Dermis blood vessel endothelial cell (primary cell): ENCODE data around the gene ALOX12B. TPM values are rescaled to one million over a fixed set of nuclear protein-coding genes. Genes with fewer than 3 reads are reported as not detected.

Source experiments
- DNase-seq: peaks from one replicate; pipeline ENCODE4 v3.0.0; 2010
- total RNA-seq: library from RNA; depleted of rRNA; stranded (reverse); fragments of >200 nt; gene quantifications from 2 replicates; pipeline ENCODE4 v1.2.3, GENCODE V29; 2014

The ALOX12B gene
- not detected in 2 replicates for total RNA-seq

DNA sequence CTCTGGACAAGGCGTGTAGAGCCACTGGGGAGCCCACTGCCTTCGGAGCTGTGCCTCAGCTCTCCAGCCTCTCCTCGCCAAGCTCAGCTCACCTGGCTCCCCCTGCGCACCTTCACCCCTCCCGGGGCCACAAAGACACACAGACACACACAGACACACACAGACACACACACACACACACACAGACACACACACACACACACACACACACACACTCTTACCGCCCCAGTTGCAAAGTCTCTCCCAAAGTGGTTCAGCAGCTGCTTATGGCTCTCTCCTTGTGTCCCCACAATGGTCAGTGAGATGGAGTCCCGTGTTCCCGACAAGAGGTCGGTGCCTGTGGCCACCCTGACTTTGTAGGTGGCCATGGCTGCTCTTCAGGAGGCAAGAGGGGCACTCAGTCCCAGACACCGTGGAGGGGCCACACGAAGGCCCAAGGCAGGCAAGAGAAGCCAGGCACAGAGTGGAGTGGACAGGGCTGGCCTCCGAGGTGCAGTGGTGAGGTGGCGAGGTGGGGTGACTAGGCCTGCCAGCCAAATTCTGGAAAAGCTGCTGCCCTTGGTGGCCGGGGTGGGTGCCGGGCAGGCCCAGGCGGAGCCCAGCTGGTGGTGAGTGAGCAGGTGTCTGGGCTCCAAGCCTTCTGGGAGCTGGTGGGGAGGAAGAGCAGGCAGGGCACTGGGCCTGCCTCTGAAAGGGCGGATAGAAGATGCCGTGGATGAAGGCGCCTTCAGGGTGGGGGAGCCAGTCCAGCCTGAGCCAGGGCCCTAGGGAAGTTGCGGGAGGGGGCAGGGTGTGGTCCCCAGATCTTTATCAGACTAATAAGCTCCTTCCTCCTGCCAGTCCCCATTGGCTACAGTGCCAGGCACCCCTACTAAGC lies at the start of gene ALOX12B:
Gene ALOX12B (minus strand): TSS at position 642 of the 877 bp plus-strand sequence. CDS start 274 bp downstream, at position 368.
- no peak for DNase-seq

DNA sequence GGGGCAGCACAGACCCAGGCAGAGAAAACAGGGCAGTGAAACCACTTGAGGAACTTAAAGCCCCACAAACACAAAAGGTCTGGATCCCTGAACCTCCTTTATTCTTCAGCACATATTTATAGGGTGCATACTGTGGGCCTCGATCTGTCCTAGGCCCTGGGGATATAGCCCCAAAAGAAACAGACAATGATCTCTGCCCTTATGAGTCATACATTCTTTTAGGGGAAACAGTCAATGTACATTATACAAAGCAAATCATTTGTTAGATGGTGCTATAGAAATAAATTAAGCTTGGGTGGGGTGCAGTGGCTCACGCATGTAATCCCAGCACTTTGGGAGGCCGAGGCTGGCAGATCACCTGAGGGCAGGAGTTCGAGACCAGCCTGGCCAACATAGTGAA lies 46.4 kb upstream of the ALOX12B start:
- DNase-seq = no peak

DNA sequence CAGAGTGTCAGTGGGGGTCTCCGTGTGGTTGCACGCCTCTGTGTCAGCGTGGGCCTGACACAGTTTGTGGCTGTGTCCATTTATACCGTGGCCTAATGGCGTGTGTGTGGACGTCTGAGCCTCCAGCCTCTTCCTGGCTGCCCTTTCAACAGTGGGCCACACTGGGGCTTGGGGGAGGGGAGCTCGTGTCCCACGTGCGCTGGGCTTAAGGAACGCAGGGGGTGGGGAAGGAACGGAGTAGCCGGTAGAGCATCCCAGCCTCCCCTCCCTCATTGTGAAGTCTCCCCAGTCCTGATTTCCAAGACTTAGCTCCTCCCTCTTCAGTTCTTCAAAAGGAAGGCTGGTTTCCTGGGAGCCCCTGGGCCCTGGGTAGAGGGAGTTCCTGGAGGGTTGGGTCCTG lies 45.9 kb upstream of the ALOX12B start:
- no peak for DNase-seq

DNA sequence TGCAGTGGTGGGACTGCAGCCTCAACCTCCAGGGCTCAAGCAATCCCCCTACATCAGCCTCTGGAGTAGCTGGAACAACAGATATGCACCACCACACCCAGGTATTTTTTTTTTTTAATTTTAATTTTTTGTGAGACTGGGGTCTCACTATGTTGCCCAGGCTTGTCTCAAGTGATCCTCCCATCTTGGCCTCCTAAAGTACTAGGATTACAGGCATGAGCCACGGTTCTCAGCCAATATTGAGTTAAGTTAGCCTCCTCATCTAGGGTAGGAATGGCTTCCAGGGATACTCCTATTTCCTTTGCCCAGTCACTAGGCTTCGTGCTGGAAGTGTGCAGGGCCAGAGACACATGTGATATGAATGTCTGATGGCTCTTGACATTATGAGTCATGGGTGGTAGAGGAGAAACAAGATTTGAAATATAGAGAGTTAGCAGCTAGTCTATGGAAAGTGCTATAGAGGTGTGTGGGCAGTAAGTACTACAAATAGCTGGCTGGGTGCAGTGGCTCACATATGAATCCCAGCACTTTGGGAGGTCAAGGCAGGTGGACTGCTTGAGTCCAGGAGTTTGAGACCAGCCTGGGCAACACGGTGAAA lies 44.4 kb upstream of the ALOX12B start:
- no peak for DNase-seq

DNA sequence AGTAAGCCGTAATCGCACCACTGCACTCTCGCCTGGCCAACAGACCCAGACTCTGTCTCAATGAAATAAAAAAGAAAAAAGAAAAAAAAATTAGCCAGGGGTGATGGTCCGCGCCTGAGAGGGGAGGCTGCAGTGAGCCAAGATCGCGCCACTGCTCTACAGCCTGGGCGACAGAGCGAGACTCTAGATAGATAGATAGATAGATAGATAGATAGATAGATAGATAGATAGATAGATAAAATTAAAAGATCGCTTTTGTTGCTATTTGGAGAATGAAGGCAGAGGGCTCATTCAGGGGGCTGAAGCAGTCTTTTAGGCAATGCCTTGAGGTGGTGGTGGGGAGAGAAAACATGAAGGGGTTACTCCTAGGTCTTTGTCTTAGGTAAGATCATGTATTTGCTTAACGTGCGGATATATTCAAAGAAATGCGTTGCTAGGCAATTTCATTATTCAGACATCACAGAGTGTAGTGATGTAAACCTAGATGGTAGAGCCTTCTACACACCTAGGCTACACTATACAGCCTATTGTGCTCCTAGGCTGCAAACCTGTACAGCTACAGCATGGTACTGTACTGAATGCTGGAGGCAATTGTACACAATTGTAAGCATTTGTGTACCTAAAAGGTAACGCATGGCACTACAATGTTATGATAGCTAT lies 40.7 kb upstream of the ALOX12B start:
- DNase-seq = no peak

DNA sequence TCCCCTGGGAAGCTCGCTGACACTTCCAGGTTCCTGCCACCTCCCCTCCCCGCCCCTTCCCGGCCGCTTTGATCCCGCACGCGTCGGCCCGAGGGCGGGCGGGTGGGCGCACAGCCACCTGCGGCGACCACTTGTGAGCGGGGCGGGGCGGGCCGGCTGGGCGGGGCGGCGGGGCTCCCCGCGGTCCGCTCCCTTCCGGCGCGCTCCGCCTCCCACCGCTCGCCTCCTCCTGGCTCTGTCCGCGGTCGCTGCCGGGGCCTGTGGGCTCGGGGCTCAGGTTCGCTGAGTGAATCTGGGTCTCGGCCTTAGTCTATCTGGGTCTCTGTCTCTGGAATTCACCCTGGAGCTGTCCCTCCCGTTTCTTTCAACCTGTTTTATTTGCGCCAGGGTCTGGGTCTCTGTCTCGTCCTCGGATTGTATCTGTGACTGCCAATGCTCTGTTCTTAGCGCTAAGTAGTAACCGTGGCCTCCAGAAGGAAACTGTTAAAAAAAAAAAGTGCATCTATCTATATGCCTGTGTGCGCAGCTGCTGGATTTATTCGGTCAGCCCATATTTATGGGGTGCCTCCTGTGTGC lies 39.1 kb upstream of the ALOX12B start:
- peak; percentile 34 for DNase-seq

DNA sequence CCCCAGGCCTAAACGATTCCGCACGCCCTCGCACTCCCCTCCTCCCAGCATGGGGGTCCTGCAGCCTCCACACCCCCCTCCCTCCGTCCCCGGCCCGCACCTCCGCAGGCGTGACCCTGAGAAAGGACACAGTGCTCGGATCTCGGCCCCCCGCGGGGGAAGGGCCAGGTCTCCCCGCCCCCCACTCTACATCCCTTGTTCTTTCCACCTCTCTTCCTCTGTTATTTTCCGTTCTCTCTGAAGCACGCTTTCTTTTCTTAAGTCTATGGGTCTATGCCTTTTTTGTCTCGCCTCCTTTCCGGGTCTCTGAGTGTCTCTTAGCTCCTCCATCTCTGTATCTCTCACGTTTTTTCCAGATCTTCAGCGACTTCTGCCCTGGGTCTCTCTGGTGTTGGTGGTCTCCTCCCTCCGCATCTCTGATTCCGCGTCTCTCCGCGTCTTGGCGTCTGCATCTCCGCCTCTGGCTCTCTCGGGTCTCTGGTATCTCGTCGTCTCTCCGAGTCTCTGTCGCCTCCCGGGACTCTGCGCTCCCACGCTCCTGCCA lies 38.5 kb upstream of the ALOX12B start:
- no peak for DNase-seq

DNA sequence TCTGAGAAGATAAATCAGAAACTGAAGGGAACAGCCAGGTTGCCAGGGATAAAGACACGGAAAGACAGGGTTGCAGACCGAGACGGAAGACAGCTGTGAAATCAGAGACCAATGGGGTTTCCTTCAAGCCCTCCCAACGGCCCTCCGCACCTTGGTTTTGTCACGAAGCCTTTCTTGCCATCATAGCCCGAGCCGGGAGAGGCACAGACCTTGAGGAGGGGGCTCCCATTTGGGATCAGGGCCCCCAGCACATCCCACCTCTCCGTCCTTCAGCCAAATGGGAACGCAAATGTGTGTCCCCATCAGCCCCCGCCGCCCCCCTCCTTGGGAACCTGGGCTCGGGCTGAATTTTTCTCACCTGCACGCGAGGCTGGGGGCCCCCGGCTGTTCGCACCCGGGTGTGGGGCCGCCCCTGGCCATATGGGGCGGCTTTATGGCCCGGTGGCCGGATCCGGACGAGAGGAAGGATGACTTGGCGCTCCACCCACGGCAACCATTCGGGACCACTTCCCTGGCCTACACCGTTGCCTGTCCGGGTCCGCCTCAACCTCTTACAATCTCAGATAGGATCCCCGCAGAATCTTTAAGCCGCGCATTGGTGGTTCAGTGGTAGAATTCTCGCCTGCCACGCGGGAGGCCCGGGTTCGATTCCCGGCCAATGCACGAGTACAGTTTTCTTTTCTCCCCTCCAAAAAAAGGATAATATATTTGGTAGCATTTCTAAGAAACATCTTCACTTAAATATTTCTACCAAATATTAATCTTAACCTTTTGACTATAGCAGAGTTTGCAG lies 37.8 kb upstream of the ALOX12B start:
- DNase-seq = peak; percentile 76

DNA sequence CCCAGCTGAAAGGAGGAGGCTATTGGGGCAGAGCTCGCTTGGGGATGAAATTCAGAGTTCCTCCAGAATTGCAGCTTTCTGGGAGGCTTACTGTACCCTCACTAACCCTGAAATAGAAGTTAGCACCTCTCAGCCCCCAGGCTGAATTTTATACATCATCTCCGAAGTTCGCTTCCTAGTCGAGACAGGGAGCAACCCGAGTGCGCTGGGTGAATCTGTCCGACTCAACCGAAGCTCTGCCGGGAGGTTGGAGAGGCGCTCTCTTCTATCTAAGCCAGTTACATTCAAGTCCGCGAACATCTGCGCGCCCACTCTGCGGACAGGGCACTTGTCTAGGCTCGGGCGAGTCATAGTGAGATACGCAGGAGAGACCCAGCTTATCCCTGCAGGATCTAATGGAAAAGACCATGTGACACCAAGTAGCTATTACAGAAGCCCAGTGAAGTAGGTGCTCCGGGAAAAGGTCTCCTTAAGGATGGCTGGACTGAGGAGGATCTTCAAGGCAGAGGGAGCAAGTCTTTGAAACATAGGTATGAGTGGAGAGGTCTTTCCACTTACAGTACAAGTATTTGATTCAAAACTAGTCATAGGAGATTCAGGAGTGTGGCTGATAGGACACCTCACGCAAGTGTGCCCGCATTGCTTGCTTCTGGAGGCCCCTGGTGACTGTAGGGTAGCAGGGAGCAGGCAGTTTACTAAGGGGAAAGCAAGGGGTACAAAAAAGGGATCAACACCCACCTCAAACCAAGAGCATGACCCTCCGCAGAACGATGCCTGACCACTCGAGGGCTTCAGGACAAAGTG lies 37.0 kb upstream of the ALOX12B start:
- DNase-seq = peak; percentile 18

DNA sequence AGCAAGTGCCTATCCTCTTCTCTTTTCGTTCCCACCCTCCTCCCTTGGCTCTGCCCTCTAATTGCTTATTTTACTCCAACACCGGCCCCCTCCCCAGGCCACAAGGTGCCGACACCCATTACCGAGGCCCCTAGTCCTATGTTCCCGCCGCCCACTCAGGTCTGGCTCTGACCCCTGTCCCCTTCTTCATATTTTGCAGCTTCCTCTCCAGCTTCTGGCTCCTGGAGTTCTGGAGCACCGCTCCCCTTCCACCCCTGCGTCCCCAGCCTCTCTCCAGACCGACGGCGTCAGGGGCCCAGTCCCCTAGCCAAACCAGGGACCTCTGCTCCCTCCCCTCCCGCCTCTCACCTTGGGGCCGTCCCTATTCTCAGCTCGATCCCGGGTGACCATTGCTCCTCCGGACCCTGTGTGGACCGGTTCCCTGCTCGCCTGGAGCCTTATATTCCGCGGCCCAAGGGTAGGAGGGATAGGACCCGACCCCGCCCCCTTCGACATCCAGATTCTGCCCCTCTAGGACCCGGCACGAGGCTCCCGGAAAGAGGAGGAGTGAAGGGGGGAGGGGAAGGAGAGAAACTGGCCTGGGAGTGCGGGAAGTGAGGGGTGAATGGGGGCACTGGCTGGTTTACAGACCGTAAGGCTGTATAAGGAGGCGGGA lies 36.3 kb upstream of the ALOX12B start, which contains the start of gene HES7:
Gene HES7 (minus strand): TSS at position 412 of the 655 bp plus-strand sequence. CDS start 22 bp downstream, at position 390.
- DNase-seq = no peak

DNA sequence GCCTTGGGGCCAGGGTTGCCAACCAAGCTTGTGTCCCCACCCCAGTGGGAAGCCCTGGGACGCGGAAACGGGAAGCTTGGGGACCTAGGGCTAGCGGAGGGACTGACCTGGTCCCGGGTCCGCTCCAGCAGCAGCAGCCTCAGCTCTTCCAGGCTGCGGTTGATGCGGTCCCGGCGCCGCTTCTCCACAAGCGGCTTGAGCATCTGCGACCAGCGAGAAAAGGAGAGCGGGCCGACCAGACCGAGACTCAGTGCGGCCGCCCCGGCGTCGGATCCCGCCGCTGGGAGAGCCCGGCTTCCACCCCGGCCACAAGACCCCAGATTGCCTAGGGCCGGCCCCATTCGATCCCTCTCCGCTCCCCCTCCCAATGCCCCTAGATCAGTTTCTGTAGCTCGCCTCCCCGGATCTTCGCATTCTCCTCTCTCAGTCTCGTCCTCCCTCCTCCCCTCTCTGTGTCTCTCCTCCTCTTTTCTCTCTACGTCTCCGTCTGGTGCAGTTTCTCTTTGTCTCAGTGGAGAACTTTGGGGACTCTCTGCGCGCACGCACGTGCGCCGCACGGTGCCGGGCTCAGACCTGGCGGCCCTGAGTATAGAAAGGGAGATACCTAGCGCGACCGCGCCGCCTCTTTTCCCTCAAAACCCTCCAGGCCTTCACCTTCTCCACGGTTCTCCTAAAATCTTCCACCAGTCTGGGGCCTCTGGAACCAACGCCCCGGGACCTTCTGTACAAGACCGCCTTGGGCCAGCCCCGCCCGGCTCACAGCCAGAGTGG lies 35.6 kb upstream of the ALOX12B start:
- DNase-seq = peak; percentile 46

DNA sequence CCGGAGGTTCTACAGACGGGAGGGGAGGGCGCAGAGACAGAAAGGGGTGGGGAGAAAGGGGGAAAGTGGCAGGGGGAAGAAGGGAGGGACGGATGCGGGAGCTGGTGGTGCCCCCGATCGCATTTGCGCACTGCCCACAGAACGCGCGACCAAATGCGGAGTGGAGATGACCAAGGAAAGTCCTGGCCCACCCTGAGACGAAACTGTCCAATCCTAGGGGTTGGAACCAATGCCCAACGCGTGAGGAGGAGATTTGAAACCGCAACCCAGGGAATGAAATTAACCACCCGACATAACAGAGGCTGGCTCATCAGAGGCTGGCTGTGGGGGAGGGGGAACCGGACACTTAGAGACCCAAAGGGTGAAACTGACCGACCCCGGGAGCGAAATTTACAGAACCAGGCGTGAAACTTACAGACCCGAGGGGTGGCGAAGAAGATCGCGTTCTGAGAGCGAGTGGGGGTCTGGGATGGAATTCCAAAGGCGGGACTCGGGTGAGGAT lies 35.0 kb upstream of the ALOX12B start:
- peak; percentile 39 for DNase-seq

DNA sequence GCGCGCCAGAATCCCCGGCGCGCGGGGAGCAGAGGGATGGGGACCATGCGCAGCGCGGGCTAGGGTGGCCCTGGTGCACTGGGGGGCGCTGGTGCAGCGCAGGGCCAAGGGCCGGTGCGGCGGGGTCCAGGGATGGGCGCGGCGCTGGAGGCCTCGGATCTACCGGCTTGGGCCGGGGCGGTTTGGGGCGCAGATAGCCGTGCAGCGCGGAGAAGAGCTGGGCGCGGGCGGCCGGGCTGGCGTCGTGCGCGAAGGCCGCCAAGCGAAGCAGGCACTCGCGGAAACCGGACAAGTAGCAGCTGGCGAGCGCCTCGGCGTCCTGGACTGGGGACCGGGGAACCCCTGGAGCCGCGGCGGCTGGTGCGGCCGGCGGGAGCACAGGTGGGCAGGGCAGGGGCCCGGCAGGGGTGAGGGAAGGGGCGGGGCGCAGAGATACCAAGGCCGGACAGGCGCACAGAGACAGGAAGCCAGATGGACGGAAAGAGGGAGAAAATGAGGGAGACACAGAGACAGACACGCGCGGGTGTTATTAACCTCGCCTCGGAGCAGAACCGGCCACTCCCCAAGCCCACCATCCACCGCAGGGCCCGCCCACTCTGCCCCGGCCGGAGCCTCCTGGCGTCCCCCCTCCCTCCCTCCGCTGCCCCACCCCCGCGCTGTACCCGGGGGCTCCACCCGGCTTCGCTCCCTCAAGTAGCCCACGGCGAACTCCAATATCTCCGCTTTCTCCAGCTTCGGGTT lies 34.3 kb upstream of the ALOX12B start:
- DNase-seq = peak; percentile 75

DNA sequence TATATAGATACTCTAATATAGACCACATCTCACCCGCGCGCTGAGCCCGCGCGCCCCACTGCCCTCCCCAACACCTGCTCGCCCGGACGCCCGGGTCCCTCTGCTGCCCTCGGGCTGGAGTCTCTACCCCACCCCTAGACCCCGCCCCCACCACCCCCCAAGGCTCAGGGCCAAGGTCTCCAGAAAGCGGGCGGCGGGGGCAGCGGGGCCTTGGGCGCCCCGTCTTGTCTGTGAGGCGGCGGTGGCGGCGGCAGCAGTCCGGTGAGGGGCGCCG lies 33.8 kb upstream of the ALOX12B start:
- DNase-seq = no peak

DNA sequence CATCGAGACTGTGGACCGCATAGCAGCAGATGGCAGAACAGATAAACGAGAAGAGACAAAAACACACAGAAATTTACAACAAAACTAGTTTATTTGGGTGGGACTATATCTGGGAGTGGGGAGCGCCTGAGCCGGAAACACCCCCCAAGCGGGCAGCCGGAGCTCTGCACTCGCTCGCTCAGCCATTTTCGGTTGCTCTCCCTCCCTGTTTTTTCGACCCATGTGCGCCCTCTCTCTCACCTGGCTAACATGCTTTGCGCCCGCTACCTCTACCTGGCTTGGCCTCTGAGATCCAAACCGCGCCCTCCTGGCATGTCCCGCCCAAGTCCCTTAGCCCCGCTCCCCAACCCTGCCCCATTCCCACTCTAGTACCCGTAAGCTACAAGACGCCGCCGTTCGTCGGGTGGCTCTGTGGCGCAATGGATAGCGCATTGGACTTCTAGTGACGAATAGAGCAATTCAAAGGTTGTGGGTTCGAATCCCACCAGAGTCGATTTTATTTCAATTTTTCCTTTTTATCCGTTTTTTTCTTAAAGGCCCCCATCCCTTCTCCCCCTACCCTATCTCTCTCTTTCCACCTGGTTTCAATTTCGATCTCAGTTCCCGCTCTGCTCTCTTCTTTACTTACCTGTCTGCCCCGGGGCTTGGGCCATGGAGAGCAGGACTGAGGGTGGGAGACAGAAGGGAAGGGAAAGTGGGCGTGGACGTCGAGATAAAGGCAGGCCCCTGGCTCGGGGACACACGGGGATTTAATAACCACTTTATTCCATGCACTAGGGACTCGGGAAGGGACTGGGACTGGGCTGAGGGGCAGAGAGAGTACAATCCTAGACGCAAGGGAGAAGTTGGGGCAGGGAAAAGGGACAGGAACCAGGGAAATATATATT lies 33.2 kb upstream of the ALOX12B start:
- peak; percentile 76 for DNase-seq

DNA sequence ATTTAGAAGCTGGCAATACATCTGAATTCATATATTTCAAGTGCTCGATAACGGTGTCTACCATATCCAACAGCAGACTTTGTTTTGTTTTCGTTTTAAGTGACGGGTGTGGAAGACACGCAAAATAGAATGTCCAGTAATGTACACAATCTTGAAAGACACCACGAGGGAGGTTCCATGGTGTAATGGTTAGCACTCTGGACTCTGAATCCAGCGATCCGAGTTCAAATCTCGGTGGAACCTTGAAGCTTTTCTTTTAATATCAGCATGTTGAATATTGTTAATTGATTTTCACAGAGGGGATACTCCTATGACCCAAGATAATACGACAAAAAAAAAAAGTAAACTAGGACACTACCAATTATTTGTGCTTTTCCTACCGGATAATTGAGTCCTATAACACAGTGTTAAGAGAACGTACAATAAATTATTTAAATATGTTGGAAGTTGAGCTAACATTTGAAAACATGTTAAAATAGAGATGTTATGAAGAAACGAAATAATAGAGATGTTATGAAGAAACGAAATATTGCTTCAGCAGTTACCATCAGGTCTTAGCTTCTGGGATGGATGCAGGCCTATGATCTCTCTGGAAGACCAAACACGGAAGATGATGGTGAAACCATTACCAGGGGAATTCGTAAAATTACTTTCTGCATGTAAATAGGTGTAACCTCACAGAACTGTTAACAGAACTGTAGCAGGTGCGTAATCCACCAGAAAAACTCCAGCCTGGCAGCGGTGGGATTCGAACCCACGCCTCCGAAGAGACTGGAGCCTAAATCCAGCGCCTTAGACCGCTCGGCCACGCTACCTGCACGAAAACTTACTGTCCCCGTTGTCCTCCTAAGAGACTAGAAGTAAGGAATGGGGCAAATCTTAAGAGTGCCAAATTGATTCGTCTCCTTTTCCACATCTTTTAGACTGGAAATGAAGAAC lies 32.3 kb upstream of the ALOX12B start:
- DNase-seq = peak; percentile 95
